Measurements from ENCODE around the gene G3BP1. TPM values are rescaled to one million over a fixed set of nuclear protein-coding genes. Genes with fewer than 3 reads are reported as not detected.
A peak's percentile ranks its signal among the peaks of the same experiment; 100 is the strongest.

The G3BP1 gene
- total RNA-seq, 2 donors from 2014 or later = 346 to 376 TPM

DNA sequence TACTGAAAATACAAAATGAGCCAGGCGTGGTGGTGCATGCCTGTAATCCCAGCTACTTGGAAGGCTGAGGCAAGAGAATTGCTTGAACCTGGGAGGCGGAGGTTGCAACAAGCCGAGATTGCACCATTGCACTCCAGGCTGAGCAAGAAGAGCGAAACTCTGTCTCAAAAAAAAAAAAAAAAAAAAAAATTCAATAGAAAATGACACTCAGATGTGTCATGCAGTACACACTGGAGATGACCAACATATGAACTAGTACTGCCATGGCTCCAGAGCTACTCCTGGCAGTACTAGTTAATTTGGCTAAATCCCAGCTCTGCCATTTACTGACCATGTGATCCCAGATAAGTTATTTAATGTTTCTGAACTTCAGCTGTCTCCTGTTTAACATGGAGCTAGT, 20.7 kb upstream of the G3BP1 start:
- no peaks in the 10 kb centered on the region for H3K27me3 ChIP-seq (ENCODE audit: control insufficient read depth, insufficient read depth, low read length, poor library complexity, severe bottlenecking)
- Mint-ChIP-seq H3K4me3 (no peak overlapping the region), H3K36me3 (ENCODE audit: low read depth) (peaks cover 17% of the 10 kb centered on the region), H3K27me3 (ENCODE audit: insufficient read depth) (no peaks in the 10 kb centered on the region), H3K9me3 (no peaks in the 10 kb centered on the region), H3K4me1 (peaks cover 10% of the 10 kb centered on the region), H3K27ac (no peak overlapping the region)
- TF ChIP-seq CTCF (conservative IDR thresholded peaks at IDR 0.05) = no peak
- H3K9ac ChIP-seq (ENCODE audit: extremely low read depth, low read length, poor library complexity, severe bottlenecking) = no peak overlapping the region
- no peak overlapping the region for H3K4me3 ChIP-seq (ENCODE audit: low read length)
- H3K9me3 ChIP-seq (ENCODE audit: control insufficient read depth, low read length) = no peaks in the 10 kb centered on the region
- no peak overlapping the region for H3K27ac ChIP-seq (ENCODE audit: low read depth, low read length)
- peaks cover 16% of the 10 kb centered on the region for H3K36me3 ChIP-seq (ENCODE audit: control insufficient read depth, insufficient read depth, low read length)
- 94 to 100% methylated on average over 3 to 4 of the region's 4 CpGs for WGBS, 2 experiments (ENCODE audit: insufficient coverage in 1 of 2, insufficient read length in 1 of 2)
- DNase-seq = no peak
- peaks cover 5% of the 10 kb centered on the region for H3K4me1 ChIP-seq (ENCODE audit: control insufficient read depth, insufficient read depth, low read length)

GRCh38 chr5:151751593-151751992, 20.2 kb upstream of the G3BP1 start:
- H3K4me3 ChIP-seq (ENCODE audit: low read length) = no peak overlapping the region
- Mint-ChIP-seq H3K27me3 (ENCODE audit: insufficient read depth) (no peaks in the 10 kb centered on the region), H3K4me3 (no peak overlapping the region), H3K9me3 (no peaks in the 10 kb centered on the region), H3K27ac (peak overlapping the region; percentile 39), H3K36me3 (ENCODE audit: low read depth) (peaks cover 17% of the 10 kb centered on the region), H3K4me1 (peaks cover 10% of the 10 kb centered on the region)
- H3K9me3 ChIP-seq (ENCODE audit: control insufficient read depth, low read length) = no peaks in the 10 kb centered on the region
- H3K36me3 ChIP-seq (ENCODE audit: control insufficient read depth, insufficient read depth, low read length) = peaks cover 16% of the 10 kb centered on the region
- H3K4me1 ChIP-seq (ENCODE audit: control insufficient read depth, insufficient read depth, low read length) = peaks cover 5% of the 10 kb centered on the region
- DNase-seq = no peak
- no peak for TF ChIP-seq CTCF (conservative IDR thresholded peaks at IDR 0.05)
- no peak overlapping the region for H3K9ac ChIP-seq (ENCODE audit: extremely low read depth, low read length, poor library complexity, severe bottlenecking)
- 96 to 100% methylated on average over 4 of the region's 4 CpGs for WGBS, 2 experiments (ENCODE audit: insufficient coverage in 1 of 2, insufficient read length in 1 of 2)
- no peak overlapping the region for H3K27ac ChIP-seq (ENCODE audit: low read depth, low read length)
- no peaks in the 10 kb centered on the region for H3K27me3 ChIP-seq (ENCODE audit: control insufficient read depth, insufficient read depth, low read length, poor library complexity, severe bottlenecking)

- no peak overlapping the region for H3K27ac Mint-ChIP-seq
- H3K9me3 Mint-ChIP-seq = no peaks in the 10 kb centered on the region
- 85 to 100% methylated on average over 1 to 3 of the region's 3 CpGs for WGBS, 2 experiments (ENCODE audit: insufficient coverage in 1 of 2, insufficient read length in 1 of 2)
- no peak overlapping the region for H3K27ac ChIP-seq (ENCODE audit: low read depth, low read length)
- H3K4me3 ChIP-seq (ENCODE audit: low read length) = peak overlapping the region; percentile 47
- TF ChIP-seq CTCF (conservative IDR thresholded peaks at IDR 0.05) = no peak
- H3K27me3 ChIP-seq (ENCODE audit: control insufficient read depth, insufficient read depth, low read length, poor library complexity, severe bottlenecking) = no peaks in the 10 kb centered on the region
- no peak overlapping the region for H3K9ac ChIP-seq (ENCODE audit: extremely low read depth, low read length, poor library complexity, severe bottlenecking)
- DNase-seq = no peak
- peaks cover 26% of the 10 kb centered on the region for H3K4me1 Mint-ChIP-seq
- no peaks in the 10 kb centered on the region for H3K9me3 ChIP-seq (ENCODE audit: control insufficient read depth, low read length)
- H3K36me3 Mint-ChIP-seq (ENCODE audit: low read depth) = peaks cover 13% of the 10 kb centered on the region
- no peaks in the 10 kb centered on the region for H3K27me3 Mint-ChIP-seq (ENCODE audit: insufficient read depth)
- H3K4me3 Mint-ChIP-seq = no peak overlapping the region
- peaks cover 15% of the 10 kb centered on the region for H3K4me1 ChIP-seq (ENCODE audit: control insufficient read depth, insufficient read depth, low read length)
- peaks cover 16% of the 10 kb centered on the region for H3K36me3 ChIP-seq (ENCODE audit: control insufficient read depth, insufficient read depth, low read length)
Measured at GRCh38 chr5:151755383-151755782, 16.4 kb upstream of the G3BP1 start.
